Ovary (tissue), 3 donors: ENCODE results near the gene TASL.

Experiments used
- POLR2A ChIP-seq: fragments of 450-650 bp; IDR thresholded peaks from one replicate; pipeline ENCODE4 v1.6.1; 2017; ENCODE audit warnings: antibody characterized with exemption, mild to moderate bottlenecking, moderate library complexity
- TF ChIP-seq, protein P1 (sequence below), 3 donors: fragments of 450-650 bp in 2 of 3; fragments of 200-600 bp in 1 of 3; IDR thresholded peaks; one replicate each; pipeline versions ENCODE4 v1.5.1 to v1.8.0; 2016 to 2022; ENCODE audit warnings: antibody characterized with exemption in 3 of 3, mild to moderate bottlenecking in 1 of 3
- donor health status: DM: no; HTN: no; CAD: no.

DNA sequence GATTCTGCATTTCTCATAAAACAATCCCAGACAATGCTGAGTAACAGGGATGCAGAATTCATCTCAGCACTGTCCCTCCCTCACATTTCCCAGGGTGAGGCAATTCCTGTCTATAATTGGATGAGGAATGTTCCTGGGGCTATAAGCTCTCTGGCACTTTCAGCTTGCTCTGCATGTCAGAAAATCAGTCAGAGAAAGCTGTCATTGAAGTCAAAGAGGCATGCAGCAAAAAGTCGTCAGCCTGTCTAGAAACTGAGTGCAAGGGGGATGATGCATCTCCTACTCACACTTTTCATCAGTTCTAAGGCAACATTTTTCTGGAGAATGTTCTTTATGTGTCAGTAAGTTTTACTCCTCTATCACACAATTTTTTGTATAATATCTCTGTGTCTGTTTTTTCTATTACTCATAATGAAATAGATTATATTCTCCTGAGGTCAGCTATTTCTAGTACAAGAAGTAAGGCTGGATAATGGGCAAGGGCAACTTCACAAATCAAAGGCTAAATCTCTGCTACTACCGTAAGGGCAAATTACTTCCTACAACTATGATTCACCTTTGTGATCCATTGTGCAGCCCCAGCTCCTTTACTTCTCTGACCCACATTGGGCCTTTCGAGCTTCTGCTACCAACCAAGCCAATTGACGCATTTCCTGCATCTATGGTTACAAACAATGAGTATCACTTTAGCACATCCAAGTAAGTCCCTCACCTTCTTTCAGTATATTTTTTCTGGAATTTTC lies 56.0 kb downstream of the TASL start:
- TF ChIP-seq, protein P1, sequence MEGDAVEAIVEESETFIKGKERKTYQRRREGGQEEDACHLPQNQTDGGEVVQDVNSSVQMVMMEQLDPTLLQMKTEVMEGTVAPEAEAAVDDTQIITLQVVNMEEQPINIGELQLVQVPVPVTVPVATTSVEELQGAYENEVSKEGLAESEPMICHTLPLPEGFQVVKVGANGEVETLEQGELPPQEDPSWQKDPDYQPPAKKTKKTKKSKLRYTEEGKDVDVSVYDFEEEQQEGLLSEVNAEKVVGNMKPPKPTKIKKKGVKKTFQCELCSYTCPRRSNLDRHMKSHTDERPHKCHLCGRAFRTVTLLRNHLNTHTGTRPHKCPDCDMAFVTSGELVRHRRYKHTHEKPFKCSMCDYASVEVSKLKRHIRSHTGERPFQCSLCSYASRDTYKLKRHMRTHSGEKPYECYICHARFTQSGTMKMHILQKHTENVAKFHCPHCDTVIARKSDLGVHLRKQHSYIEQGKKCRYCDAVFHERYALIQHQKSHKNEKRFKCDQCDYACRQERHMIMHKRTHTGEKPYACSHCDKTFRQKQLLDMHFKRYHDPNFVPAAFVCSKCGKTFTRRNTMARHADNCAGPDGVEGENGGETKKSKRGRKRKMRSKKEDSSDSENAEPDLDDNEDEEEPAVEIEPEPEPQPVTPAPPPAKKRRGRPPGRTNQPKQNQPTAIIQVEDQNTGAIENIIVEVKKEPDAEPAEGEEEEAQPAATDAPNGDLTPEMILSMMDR (IDR thresholded peaks at IDR 0.05), result no peak
- TF ChIP-seq POLR2A, result no peak
